Left lung (tissue), 10 donors: Measurements from ENCODE around the gene PYY. TPM values are rescaled to one million over a fixed set of nuclear protein-coding genes. Genes with fewer than 3 reads are reported as not detected.

ENCODE experiments used
- ATAC-seq: fragments of 200-7000 bp; cut with Tn5 transposase; one replicate; pipeline ENCODE4 v1.9.1; 2020; ENCODE audit warnings: moderate library complexity
- DNase-seq, 4 donors: peaks; one replicate each; pipeline ENCODE4 v3.0.0-alpha.2; 2013 to 2020
- H3K27ac ChIP-seq, 2 donors: fragments of 200-600 bp; sonication (generic) in 1 of 2; one replicate each; pipeline versions ENCODE4 v1.5.0 to v1.8.0; 2020 to 2021
- H3K27me3 ChIP-seq, 2 donors: fragments of 200-600 bp; sonication (generic) in 1 of 2; one replicate each; pipeline versions ENCODE4 v1.5.0 to v1.8.0; 2020 to 2021
- H3K36me3 ChIP-seq, 2 donors: fragments of 200-600 bp; sonication (generic) in 1 of 2; one replicate each; pipeline versions ENCODE4 v1.5.0 to v1.8.0; 2020 to 2021
- H3K4me1 ChIP-seq, 2 donors: fragments of 200-600 bp; one replicate each; pipeline ENCODE4 v1.8.0; 2021
- H3K4me3 ChIP-seq, 2 donors: fragments of 200-600 bp; sonication (generic) in 1 of 2; one replicate each; pipeline versions ENCODE4 v1.5.0 to v1.8.0; 2020 to 2021; ENCODE audit warnings: mild to moderate bottlenecking in 1 of 2
- H3K9me3 ChIP-seq, 2 donors: fragments of 200-600 bp; sonication (generic) in 1 of 2; one replicate each; pipeline versions ENCODE4 v1.5.0 to v1.8.0; 2020 to 2021
- CTCF ChIP-seq, 2 donors: fragments of 200-600 bp; sonication (generic) in 1 of 2; IDR thresholded peaks; one replicate each; pipeline versions ENCODE4 v1.5.0 to v1.8.0; 2021; ENCODE audit warnings: antibody characterized with exemption in 2 of 2
- intact Hi-C, 2 donors: fragments of 100-400 bp; cut with DNase I; formaldehyde crosslinking; loops; one replicate each; pipeline versions ENCODE4 v1.11.2 to v1.14.2; 2022
- polyA plus RNA-seq, 6 donors: library from polyadenylated mRNA; unstranded; fragments of 120-200 nt; gene quantifications; one replicate each; pipeline ENCODE4 v1.2.1, GENCODE V29; 2013; ENCODE audit not compliant: insufficient read length in 6 of 6
- total RNA-seq, 2 donors: library from RNA; stranded (reverse); fragmentation: NEBNext Ultra II Directional; extraction: Animal tissue kit (Norgen Biotek cat#: 25700); gene quantifications; one replicate each; pipeline ENCODE4 v1.2.1, GENCODE V29; 2021
- donor health status: DM: no; HTN: yes; CAD: no.
- donor health status: DM: no; HTN: no; CAD: no.

Gene PYY
- total and polyA plus RNA-seq, 8 donors: 0.21 to 0.68 (median 0.43) TPM; not detected in 4

- Histone ChIP-seq H3K36me3 (no peaks in the 10 kb centered on the region), H3K27ac (no peak overlapping the region), H3K9me3 (no peaks in the 10 kb centered on the region), H3K27me3 (peaks cover 11 to 41% of the 10 kb centered on the region in 2 donors), H3K4me1 (peaks cover 0 to 6% of the 10 kb centered on the region in 2 donors), H3K4me3 (no peak overlapping the region)
- ATAC-seq: no peak
- intact Hi-C loops: loop anchor here in 1 of 2 donors (5.0 to 10.0 kb wide), 2 partner anchors 46 to 218 kb away; no protein-coding TSS in a partner anchor
- DNase-seq: peak in 1 of 4 donors; percentile 2
- TF ChIP-seq CTCF (IDR thresholded peaks at IDR 0.05): no peak
Measured at GRCh38 chr17:43946781-43947180, 7.0 kb downstream of the PYY start.

DNA sequence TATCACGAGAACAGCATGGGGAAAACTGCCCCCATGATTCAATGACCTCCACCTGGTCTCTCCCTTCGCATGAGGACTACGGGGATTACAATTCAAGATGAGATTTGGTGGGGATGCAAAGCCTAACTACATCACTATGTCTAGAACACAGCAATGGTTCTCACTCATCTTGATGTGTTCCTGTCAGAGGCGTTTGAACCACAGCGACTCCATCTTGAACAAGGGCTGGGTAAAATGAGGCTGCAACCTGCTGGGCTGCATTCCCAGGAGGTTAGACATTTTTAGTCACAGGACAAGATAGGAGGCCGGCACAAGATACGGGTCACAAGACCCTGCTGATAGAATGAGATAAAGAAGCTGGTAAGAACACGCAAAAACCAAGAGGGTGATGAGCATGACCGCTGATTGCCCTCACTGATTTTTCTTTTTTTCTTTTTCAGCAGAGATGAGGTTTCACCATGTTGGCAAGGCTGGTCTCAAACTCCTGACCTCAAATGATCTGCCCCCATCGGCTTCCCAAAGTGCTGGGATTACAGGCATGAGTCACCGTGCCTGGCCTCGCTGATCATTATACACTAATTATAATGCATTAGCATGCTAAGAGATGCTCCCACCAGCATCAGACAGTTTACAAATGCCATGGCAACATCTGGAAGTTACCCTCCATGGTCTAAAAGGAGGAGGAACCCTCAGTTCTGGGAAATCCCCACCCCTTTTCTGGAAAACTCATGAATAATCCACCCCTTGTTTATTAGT is 8.5 kb downstream of the PYY start:
- no peak for ATAC-seq
- no peak for TF ChIP-seq CTCF (IDR thresholded peaks at IDR 0.05)

GRCh38 chr17:43942051-43942685 is 11.6 kb downstream of the PYY start, which contains the start of gene PPY:
Gene PPY (minus strand): TSS chr17:43942476. CDS start chr17:43941654, 822 bp downstream.
- H3K4me3 ChIP-seq: no peak within 1 kb of the TSS
- TF ChIP-seq CTCF (IDR thresholded peaks at IDR 0.05): no peak

More for the DNA sequence above, 8.5 kb downstream of the PYY start:
- Histone ChIP-seq H3K9me3 (no peaks in the 10 kb centered on the region), H3K27me3 (peaks cover 0 to 28% of the 10 kb centered on the region in 2 donors), H3K36me3 (no peaks in the 10 kb centered on the region), H3K27ac (no peak overlapping the region), H3K4me3 (no peak overlapping the region), H3K4me1 (peaks cover 0 to 6% of the 10 kb centered on the region in 2 donors)
- no peak for DNase-seq
- intact Hi-C loops: loop anchor here in 1 of 2 donors (5.0 to 10.0 kb wide), 2 partner anchors 47 to 220 kb away; no protein-coding TSS in a partner anchor

DNA sequence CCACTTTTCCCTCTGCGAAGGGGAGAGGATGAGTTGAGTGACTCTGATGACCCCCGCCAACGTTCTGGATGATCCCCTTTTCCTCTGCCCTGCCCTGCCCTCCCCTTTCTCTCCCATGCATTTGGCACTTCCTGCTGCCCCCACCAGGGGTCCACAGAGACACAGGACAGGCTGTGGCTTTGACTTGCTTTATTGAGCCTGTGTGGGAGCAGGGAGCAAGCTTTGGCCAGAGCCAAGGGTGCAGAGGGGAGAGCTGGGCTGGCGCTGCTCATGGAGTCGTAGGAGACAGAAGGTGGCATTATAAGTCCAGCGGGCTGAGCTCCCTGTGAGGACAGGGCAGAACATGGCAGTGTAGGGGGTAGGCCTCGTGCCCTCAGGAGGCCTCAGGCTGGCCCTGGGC is 13.1 kb downstream of the PYY start:
- Histone ChIP-seq H3K4me3 (no peak overlapping the region), H3K9me3 (no peaks in the 10 kb centered on the region), H3K27me3 (peaks cover 11 to 44% of the 10 kb centered on the region in 2 donors), H3K4me1 (peaks cover 0 to 14% of the 10 kb centered on the region in 2 donors), H3K36me3 (no peaks in the 10 kb centered on the region), H3K27ac (no peak overlapping the region)
- intact Hi-C loops: loop anchor here in 1 of 2 donors (10.0 kb wide), 1 partner anchor 224 kb away; no protein-coding TSS in a partner anchor
- DNase-seq (peak in 1 of 4 donors; percentile 50), ATAC-seq (no peak)
- TF ChIP-seq CTCF (IDR thresholded peaks at IDR 0.05): peak in 1 of 2 donors; percentile 11

More at GRCh38 chr17:43942051-43942685, 11.6 kb downstream of the PYY start, which contains the start of gene PPY:
- no peaks in the 10 kb centered on the region for H3K9me3 ChIP-seq
- no peaks in the 10 kb centered on the region for H3K36me3 ChIP-seq
- no peak within 1 kb of the TSS for H3K27ac ChIP-seq
- H3K27me3 ChIP-seq: peaks cover 11 to 38% of the 10 kb centered on the region in 2 donors
- ATAC-seq (no peak), DNase-seq (peak in 1 of 4 donors; percentile 64)
- intact Hi-C loops: loop anchor here in 1 of 2 donors (10.0 kb wide), 1 partner anchor 223 kb away; no protein-coding TSS in a partner anchor
- peaks cover 0 to 14% of the 10 kb centered on the region in 2 donors for H3K4me1 ChIP-seq
